Effector memory CD4-positive, alpha-beta T cell (primary cell): Measurements from ENCODE around the gene SFMBT2.
"Not testable (repeated sequence)": the region's sequence is repeated elsewhere in the genome, so short reads cannot be mapped to it uniquely, and the experiment has no call there.

Experiments
- DNase-seq, 3 donors: peaks; one replicate each; pipeline ENCODE4 v3.0.0-alpha.2; 2020
- H3K27ac ChIP-seq: 2 replicates; pipeline ENCODE4 v1.7.0; 2013; ENCODE audit warnings: mild to moderate bottlenecking, low read length, moderate library complexity; ENCODE audit not compliant: insufficient read depth, poor library complexity, severe bottlenecking
- H3K27me3 ChIP-seq: replicated peaks from 2 replicates; pipeline ENCODE4 v1.7.0; 2013; ENCODE audit warnings: mild to moderate bottlenecking, low read length; ENCODE audit not compliant: insufficient read depth, control insufficient read depth, poor library complexity, severe bottlenecking
- H3K36me3 ChIP-seq: 2 replicates; pipeline ENCODE4 v1.7.0; 2013; ENCODE audit warnings: mild to moderate bottlenecking, low read length, moderate library complexity; ENCODE audit not compliant: control insufficient read depth, insufficient read depth
- H3K4me1 ChIP-seq: 2 replicates; pipeline ENCODE4 v1.7.0; 2013; ENCODE audit warnings: low read length, mild to moderate bottlenecking; ENCODE audit not compliant: control insufficient read depth, insufficient read depth, poor library complexity, severe bottlenecking
- H3K4me3 ChIP-seq: 2 replicates; pipeline ENCODE4 v1.7.0; 2013; ENCODE audit warnings: low read length, low read depth, mild to moderate bottlenecking; ENCODE audit not compliant: insufficient read depth, poor library complexity, severe bottlenecking
- H3K9me3 ChIP-seq: 2 replicates; pipeline ENCODE4 v1.7.0; 2013; ENCODE audit warnings: mild to moderate bottlenecking, low read length, moderate library complexity; ENCODE audit not compliant: control insufficient read depth

The SFMBT2 gene

DNA sequence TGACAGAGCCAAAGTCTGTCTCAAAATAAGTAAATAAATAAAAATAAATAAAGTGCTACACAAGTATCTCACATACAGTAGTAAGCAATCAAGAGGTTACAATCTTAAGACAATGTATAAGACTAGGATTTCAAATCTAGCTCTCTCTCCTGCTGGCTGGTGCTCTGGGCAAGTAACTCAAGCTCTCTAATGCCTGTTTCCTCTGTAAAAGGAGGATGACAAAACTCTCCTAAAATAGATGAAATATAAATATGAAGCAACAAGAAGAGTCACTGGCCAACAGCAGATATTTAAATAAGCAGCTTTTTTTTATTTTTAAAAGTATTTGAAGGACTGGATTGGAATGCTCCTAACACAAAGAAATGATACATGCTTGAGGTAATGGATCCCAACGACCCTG, 7.2 kb downstream of the SFMBT2 start:
- Histone ChIP-seq H3K27ac (no peak overlapping the region), H3K4me1 (peaks cover 8% of the 10 kb centered on the region), H3K9me3 (no peaks in the 10 kb centered on the region), H3K36me3 (no peaks in the 10 kb centered on the region), H3K4me3 (no peak overlapping the region), H3K27me3 (no peaks in the 10 kb centered on the region)
- DNase-seq: no peak

DNA sequence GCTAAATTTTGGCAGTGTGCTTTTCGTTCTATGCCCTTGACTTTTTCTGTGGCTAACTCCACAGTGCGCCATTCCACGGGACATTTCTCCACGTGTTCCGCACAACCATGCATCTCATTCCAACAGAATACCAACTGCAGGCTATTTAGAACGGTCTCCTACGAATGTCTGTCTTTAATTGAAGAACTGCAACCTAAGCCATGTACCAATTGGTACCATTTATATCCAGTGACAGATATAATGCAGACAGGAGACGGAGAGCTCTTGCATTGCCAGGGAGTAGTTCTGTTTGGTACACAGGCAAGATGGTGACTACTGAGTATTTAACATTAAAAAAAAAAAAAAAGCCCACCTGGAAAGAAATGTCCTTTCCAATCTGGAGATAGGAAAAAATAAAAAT, 9.1 kb downstream of the SFMBT2 start:
- DNase-seq: no peak
- Histone ChIP-seq H3K27ac (no peak overlapping the region), H3K36me3 (no peaks in the 10 kb centered on the region), H3K4me1 (no peaks in the 10 kb centered on the region), H3K4me3 (no peak overlapping the region), H3K27me3 (no peaks in the 10 kb centered on the region), H3K9me3 (no peaks in the 10 kb centered on the region)

GRCh38 chr10:7401156-7401555, 9.7 kb downstream of the SFMBT2 start:
- Histone ChIP-seq H3K4me1 (no peaks in the 10 kb centered on the region), H3K27ac (no peak overlapping the region), H3K27me3 (no peaks in the 10 kb centered on the region), H3K4me3 (no peak overlapping the region), H3K36me3 (no peaks in the 10 kb centered on the region), H3K9me3 (no peaks in the 10 kb centered on the region)
- no peak for DNase-seq

- no peak for DNase-seq
- no peaks in the 10 kb centered on the region for H3K36me3 ChIP-seq
- H3K4me1 ChIP-seq: no peaks in the 10 kb centered on the region
- H3K9me3 ChIP-seq: no peaks in the 10 kb centered on the region
- no peaks in the 10 kb centered on the region for H3K27me3 ChIP-seq
- no peak overlapping the region for H3K27ac ChIP-seq
- H3K4me3 ChIP-seq: no peak overlapping the region
These were observed 10.6 kb downstream of the SFMBT2 start for GRCh38 chr10:7400068-7400715.

GRCh38 chr10:7399533-7399932, 11.3 kb downstream of the SFMBT2 start:
- no peaks in the 10 kb centered on the region for H3K9me3 ChIP-seq
- DNase-seq: no peak
- no peaks in the 10 kb centered on the region for H3K4me1 ChIP-seq
- no peaks in the 10 kb centered on the region for H3K27me3 ChIP-seq
- no peaks in the 10 kb centered on the region for H3K36me3 ChIP-seq
- H3K27ac ChIP-seq: no peak overlapping the region
- no peak overlapping the region for H3K4me3 ChIP-seq

DNA sequence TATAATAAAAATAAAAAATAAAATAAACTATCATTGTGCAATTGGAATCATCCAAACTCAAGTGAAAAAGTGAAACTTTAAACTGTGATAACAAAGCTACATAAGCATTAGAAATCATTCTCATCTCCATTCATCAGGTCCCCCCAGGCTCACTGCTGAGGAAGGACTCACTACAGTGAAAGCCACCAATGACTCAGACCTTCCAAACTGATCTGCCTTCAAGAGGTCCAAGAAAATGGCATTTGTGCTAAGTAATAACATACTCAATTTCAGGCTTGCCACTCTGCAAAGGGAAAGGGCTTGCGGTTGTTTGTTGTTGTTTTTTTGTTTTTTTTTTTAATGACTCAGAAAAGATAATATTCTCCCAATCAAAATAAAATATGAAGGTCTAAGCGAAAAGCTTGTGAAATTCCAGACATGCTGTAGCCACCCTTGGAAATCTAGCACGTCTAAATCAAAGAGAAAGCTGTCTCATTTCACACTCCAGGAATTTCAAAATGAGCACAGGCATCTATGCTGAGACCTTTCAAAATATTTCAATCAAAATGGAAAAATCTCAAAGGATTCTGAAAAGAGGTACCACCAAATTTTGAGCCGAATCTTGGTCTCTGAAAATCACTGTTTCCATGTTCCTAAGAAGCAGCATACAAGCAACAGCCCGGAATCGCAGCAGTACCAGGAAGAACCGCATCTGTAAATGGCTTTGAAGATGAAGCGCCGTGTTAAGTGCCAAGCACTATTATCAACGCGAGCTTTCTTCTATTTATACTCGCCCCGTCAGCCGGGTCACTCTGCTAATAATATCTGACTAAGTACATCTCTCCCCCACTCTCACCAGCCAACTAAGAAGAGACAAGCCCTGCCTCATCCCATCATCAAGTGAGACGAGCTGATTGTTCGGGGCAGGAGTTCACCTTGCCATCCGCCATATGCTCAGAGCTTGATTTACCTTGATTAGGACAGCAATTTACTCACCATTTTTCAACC, 13.5 kb downstream of the SFMBT2 start:
- no peak overlapping the region for H3K27ac ChIP-seq
- no peaks in the 10 kb centered on the region for H3K9me3 ChIP-seq
- H3K27me3 ChIP-seq: no peaks in the 10 kb centered on the region
- DNase-seq: no peak
- no peaks in the 10 kb centered on the region for H3K4me1 ChIP-seq
- no peaks in the 10 kb centered on the region for H3K36me3 ChIP-seq
- no peak overlapping the region for H3K4me3 ChIP-seq

- H3K4me3 ChIP-seq, DNase-seq, H3K36me3 ChIP-seq, H3K9me3 ChIP-seq, H3K27me3 ChIP-seq, H3K27ac ChIP-seq, H3K4me1 ChIP-seq: not testable (repeated sequence)
These were observed 18.5 kb downstream of the SFMBT2 start for GRCh38 chr10:7392301-7392700.

- Histone ChIP-seq H3K4me3 (no peak overlapping the region), H3K9me3 (no peaks in the 10 kb centered on the region), H3K4me1 (peaks cover 6% of the 10 kb centered on the region), H3K36me3 (no peaks in the 10 kb centered on the region), H3K27me3 (no peaks in the 10 kb centered on the region), H3K27ac (no peak overlapping the region)
- no peak for DNase-seq
These were observed 19.1 kb downstream of the SFMBT2 start for GRCh38 chr10:7391748-7392147.

- H3K27me3 ChIP-seq, H3K36me3 ChIP-seq, H3K4me3 ChIP-seq, H3K9me3 ChIP-seq, DNase-seq, H3K4me1 ChIP-seq, H3K27ac ChIP-seq: not testable (repeated sequence)
These were observed 20.1 kb downstream of the SFMBT2 start for GRCh38 chr10:7390689-7391110.

GRCh38 chr10:7389844-7390243, 21.0 kb downstream of the SFMBT2 start:
- no peak overlapping the region for H3K27ac ChIP-seq
- H3K4me3 ChIP-seq: no peak overlapping the region
- no peaks in the 10 kb centered on the region for H3K36me3 ChIP-seq
- DNase-seq: no peak
- peaks cover 6% of the 10 kb centered on the region for H3K4me1 ChIP-seq
- H3K9me3 ChIP-seq: no peaks in the 10 kb centered on the region
- H3K27me3 ChIP-seq: no peaks in the 10 kb centered on the region
